ENCODE results near the gene MPRIP. TPM values are rescaled to one million over a fixed set of nuclear protein-coding genes. Genes with fewer than 3 reads are reported as not detected.

Gene MPRIP
- total RNA-seq, 1 experiment from 2014 or later, result 443 TPM

- H3K36me3 ChIP-seq (ENCODE audit: low read depth), result peaks cover 79% of the 10 kb centered on the region
- peaks cover 86% of the 10 kb centered on the region for H4K20me1 ChIP-seq (ENCODE audit: insufficient read depth)
- H3K27me3 ChIP-seq (ENCODE audit: insufficient read depth, low read depth), result no peaks in the 10 kb centered on the region
- no peak for DNase-seq
- ChIA-PET CTCF (no interaction called here), POLR2A (ENCODE audit: unreplicated experiment) (no interaction called here)
- no peak overlapping the region for H3K4me3 ChIP-seq
- TF ChIP-seq EZH2 (IDR thresholded peaks at IDR 0.05; ENCODE audit: low read depth) (no peak), CTCF (conservative IDR thresholded peaks at IDR 0.05) (no peak)
- no peaks in the 10 kb centered on the region for H3K9me3 ChIP-seq (ENCODE audit: insufficient read depth, low read depth)
- intact Hi-C loops (cut with micrococcal nuclease; ENCODE audit: unreplicated experiment), result no loop called here
- H3K4me2 ChIP-seq, result no peak overlapping the region
- no peaks in the 10 kb centered on the region for H3K9me2 ChIP-seq (ENCODE audit: insufficient read depth)
- no peaks in the 10 kb centered on the region for H3K4me1 ChIP-seq (replicated peaks; ENCODE audit: insufficient read depth)
- no peak overlapping the region for H3K27ac ChIP-seq
- H2AFZ ChIP-seq, result no peak overlapping the region
- BruUV-seq (replicated peaks), result no TSS peak
- peaks cover 45% of the 10 kb centered on the region for H3F3A ChIP-seq (ENCODE audit: insufficient read depth, low read depth)
- H3K79me2 ChIP-seq (ENCODE audit: low read depth), result no peaks in the 10 kb centered on the region
Observed at GRCh38 chr17:17159571-17159970, 117.3 kb downstream of the MPRIP start.

- intact Hi-C loops (cut with micrococcal nuclease; ENCODE audit: unreplicated experiment), result no loop called here
- TF ChIP-seq EZH2 (IDR thresholded peaks at IDR 0.05; ENCODE audit: low read depth), result no peak
- TF ChIP-seq CTCF (conservative IDR thresholded peaks at IDR 0.05), result no peak
- BruUV-seq (replicated peaks), result no TSS peak
- Histone ChIP-seq H3K36me3 (ENCODE audit: low read depth) (peaks cover 81% of the 10 kb centered on the region), H3K4me3 (no peak overlapping the region), H3K27me3 (ENCODE audit: insufficient read depth, low read depth) (no peaks in the 10 kb centered on the region), H3F3A (ENCODE audit: insufficient read depth, low read depth) (peaks cover 32% of the 10 kb centered on the region), H2AFZ (no peak overlapping the region), H3K9me2 (ENCODE audit: insufficient read depth) (no peaks in the 10 kb centered on the region), H3K27ac (no peak overlapping the region), H3K9me3 (ENCODE audit: insufficient read depth, low read depth) (no peaks in the 10 kb centered on the region), H3K4me2 (no peak overlapping the region), H4K20me1 (ENCODE audit: insufficient read depth) (peaks cover 87% of the 10 kb centered on the region), H3K4me1 (replicated peaks; ENCODE audit: insufficient read depth) (no peaks in the 10 kb centered on the region), H3K79me2 (ENCODE audit: low read depth) (0 out of 2 replicates have a peak, but pooled peaks cover 2% of the 10 kb centered on the region)
- no peak for DNase-seq
- ChIA-PET POLR2A (ENCODE audit: unreplicated experiment) (no interaction called here), CTCF (no interaction called here)
Observed at GRCh38 chr17:17161121-17161520, 118.9 kb downstream of the MPRIP start.

GRCh38 chr17:17161759-17162158, 119.5 kb downstream of the MPRIP start:
- no peaks in the 10 kb centered on the region for H3K27me3 ChIP-seq (ENCODE audit: insufficient read depth, low read depth)
- ChIA-PET CTCF (no interaction called here), POLR2A (ENCODE audit: unreplicated experiment) (no interaction called here)
- H3K9me3 ChIP-seq (ENCODE audit: insufficient read depth, low read depth), result no peaks in the 10 kb centered on the region
- no peak overlapping the region for H3K4me3 ChIP-seq
- DNase-seq, result no peak
- H4K20me1 ChIP-seq (ENCODE audit: insufficient read depth), result peaks cover 88% of the 10 kb centered on the region
- H3F3A ChIP-seq (ENCODE audit: insufficient read depth, low read depth), result peaks cover 38% of the 10 kb centered on the region
- H2AFZ ChIP-seq, result no peak overlapping the region
- intact Hi-C loops (cut with micrococcal nuclease; ENCODE audit: unreplicated experiment), result no loop called here
- TF ChIP-seq EZH2 (IDR thresholded peaks at IDR 0.05; ENCODE audit: low read depth) (no peak), CTCF (conservative IDR thresholded peaks at IDR 0.05) (no peak)
- H3K4me2 ChIP-seq, result no peak overlapping the region
- H3K9me2 ChIP-seq (ENCODE audit: insufficient read depth), result no peaks in the 10 kb centered on the region
- H3K79me2 ChIP-seq (ENCODE audit: low read depth), result 0 out of 2 replicates have a peak, but pooled peaks cover 5% of the 10 kb centered on the region
- H3K27ac ChIP-seq, result no peak overlapping the region
- BruUV-seq (replicated peaks), result no TSS peak
- no peaks in the 10 kb centered on the region for H3K4me1 ChIP-seq (replicated peaks; ENCODE audit: insufficient read depth)
- H3K36me3 ChIP-seq (ENCODE audit: low read depth), result peaks cover 80% of the 10 kb centered on the region

All from PC-9 (cell line).